MM.1S (cell line): ENCODE data around the gene SNX8.

ENCODE experiments used
- DNase-seq: peaks from one replicate; pipeline ENCODE4 v3.0.0-alpha.2; 2015
- H2AFZ ChIP-seq: fragments of 300-600 bp; sonication (generic); 2 replicates; pipeline ENCODE4 v1.6.0; 2016; ENCODE audit warnings: antibody characterized with exemption, low read length
- H3F3A ChIP-seq: fragments of 300-600 bp; sonication (generic); 2 replicates; pipeline ENCODE4 v1.6.1; 2016; ENCODE audit warnings: mild to moderate bottlenecking, antibody characterized with exemption, low read length, moderate library complexity, mixed read lengths; ENCODE audit not compliant: insufficient read depth
- H3K27ac ChIP-seq: fragments of 300-600 bp; sonication (generic); 2 replicates; pipeline ENCODE4 v1.5.1; 2016; ENCODE audit warnings: mild to moderate bottlenecking, low read length
- H3K27me3 ChIP-seq: fragments of 300-600 bp; sonication (generic); replicated peaks from 2 replicates; pipeline ENCODE4 v1.6.0; 2016; ENCODE audit warnings: low read length; ENCODE audit not compliant: insufficient read depth
- H3K36me3 ChIP-seq: fragments of 300-600 bp; sonication (generic); replicated peaks from 2 replicates; pipeline ENCODE4 v1.6.1; 2016; ENCODE audit warnings: mild to moderate bottlenecking, low read length, mixed read lengths; ENCODE audit not compliant: insufficient read depth
- H3K4me1 ChIP-seq: fragments of 300-600 bp; sonication (generic); 2 replicates; pipeline ENCODE4 v1.6.1; 2016; ENCODE audit warnings: low read length, mixed read lengths
- H3K4me2 ChIP-seq: fragments of 300-600 bp; sonication (generic); 2 replicates; pipeline ENCODE4 v1.6.0; 2016; ENCODE audit warnings: low read depth, low read length
- H3K4me3 ChIP-seq: fragments of 300-600 bp; sonication (generic); 2 replicates; pipeline ENCODE4 v1.5.1; 2016; ENCODE audit warnings: low read length, mixed read lengths
- H3K79me2 ChIP-seq: fragments of 300-600 bp; sonication (generic); 2 replicates; pipeline ENCODE4 v1.6.1; 2016; ENCODE audit warnings: mixed run types, low read length, mixed read lengths
- H3K9ac ChIP-seq: fragments of 300-600 bp; sonication (generic); 2 replicates; pipeline ENCODE4 v1.6.1; 2016; ENCODE audit warnings: low read length, mixed read lengths
- H3K9me2 ChIP-seq: fragments of 300-600 bp; sonication (generic); replicated peaks from 2 replicates; pipeline ENCODE4 v1.6.1; 2016; ENCODE audit warnings: mild to moderate bottlenecking, low read length, mixed read lengths; ENCODE audit not compliant: insufficient read depth
- H3K9me3 ChIP-seq: fragments of 300-600 bp; sonication (generic); replicated peaks from 2 replicates; pipeline ENCODE4 v1.6.1; 2016; ENCODE audit warnings: mild to moderate bottlenecking, low read length, mixed read lengths; ENCODE audit not compliant: insufficient read depth
- H4K20me1 ChIP-seq: fragments of 300-600 bp; sonication (generic); 2 replicates; pipeline ENCODE4 v1.6.1; 2016; ENCODE audit warnings: mild to moderate bottlenecking, low read length, moderate library complexity, mixed read lengths; ENCODE audit not compliant: insufficient read depth
- EZH2 ChIP-seq: fragments of 300-600 bp; sonication (generic); optimal IDR thresholded peaks from 2 replicates; pipeline ENCODE3; 2017; ENCODE audit warnings: low read depth, mild to moderate bottlenecking, antibody characterized with exemption, low read length, mixed read lengths
- EZH2phosphoT487 ChIP-seq: fragments of 300-600 bp; sonication (generic); IDR thresholded peaks from 2 replicates; pipeline ENCODE4 v1.6.1; 2018; ENCODE audit warnings: antibody characterized with exemption, low read length
- TF ChIP-seq, protein P1 (sequence below): fragments of 300-600 bp; sonication (generic); IDR thresholded peaks from 2 replicates; pipeline ENCODE4 v1.5.1; 2016; ENCODE audit warnings: antibody characterized with exemption, low read length, mixed read lengths

The SNX8 gene

DNA sequence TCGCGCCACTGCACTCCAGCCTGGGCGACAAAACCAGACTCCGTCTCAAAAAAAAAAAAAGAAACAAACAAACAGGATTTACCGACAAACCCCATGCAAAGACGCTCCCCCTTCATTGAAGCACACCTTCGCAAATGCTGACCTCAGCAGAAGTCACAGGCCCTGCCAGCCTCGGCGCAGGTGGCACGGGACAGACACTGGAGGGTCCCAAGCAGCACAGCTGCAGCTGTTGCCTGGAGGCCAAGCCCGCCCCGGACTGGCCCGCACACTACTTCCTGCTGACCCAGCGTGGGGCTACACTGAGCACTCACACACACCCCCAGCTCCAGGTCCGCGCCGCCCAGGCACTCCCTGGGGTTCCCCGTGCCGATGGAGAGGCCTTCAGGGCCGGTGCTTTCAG is 31.2 kb downstream of the SNX8 start:
- H3K4me1 ChIP-seq, result no peaks in the 10 kb centered on the region
- no peaks in the 10 kb centered on the region for H4K20me1 ChIP-seq
- DNase-seq, result no peak
- 0 out of 2 replicates have a peak, but pooled peaks cover 2% of the 10 kb centered on the region for H3K79me2 ChIP-seq
- H3K4me2 ChIP-seq, result no peak overlapping the region
- no peaks in the 10 kb centered on the region for H3K9me3 ChIP-seq
- H3K9me2 ChIP-seq, result no peaks in the 10 kb centered on the region
- H2AFZ ChIP-seq, result no peak overlapping the region
- H3K4me3 ChIP-seq, result no peak overlapping the region
- H3K9ac ChIP-seq, result no peak overlapping the region
- H3K36me3 ChIP-seq, result no peaks in the 10 kb centered on the region
- H3K27me3 ChIP-seq, result no peaks in the 10 kb centered on the region
- H3F3A ChIP-seq, result no peaks in the 10 kb centered on the region
- TF ChIP-seq, protein P1, sequence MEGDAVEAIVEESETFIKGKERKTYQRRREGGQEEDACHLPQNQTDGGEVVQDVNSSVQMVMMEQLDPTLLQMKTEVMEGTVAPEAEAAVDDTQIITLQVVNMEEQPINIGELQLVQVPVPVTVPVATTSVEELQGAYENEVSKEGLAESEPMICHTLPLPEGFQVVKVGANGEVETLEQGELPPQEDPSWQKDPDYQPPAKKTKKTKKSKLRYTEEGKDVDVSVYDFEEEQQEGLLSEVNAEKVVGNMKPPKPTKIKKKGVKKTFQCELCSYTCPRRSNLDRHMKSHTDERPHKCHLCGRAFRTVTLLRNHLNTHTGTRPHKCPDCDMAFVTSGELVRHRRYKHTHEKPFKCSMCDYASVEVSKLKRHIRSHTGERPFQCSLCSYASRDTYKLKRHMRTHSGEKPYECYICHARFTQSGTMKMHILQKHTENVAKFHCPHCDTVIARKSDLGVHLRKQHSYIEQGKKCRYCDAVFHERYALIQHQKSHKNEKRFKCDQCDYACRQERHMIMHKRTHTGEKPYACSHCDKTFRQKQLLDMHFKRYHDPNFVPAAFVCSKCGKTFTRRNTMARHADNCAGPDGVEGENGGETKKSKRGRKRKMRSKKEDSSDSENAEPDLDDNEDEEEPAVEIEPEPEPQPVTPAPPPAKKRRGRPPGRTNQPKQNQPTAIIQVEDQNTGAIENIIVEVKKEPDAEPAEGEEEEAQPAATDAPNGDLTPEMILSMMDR, result no peak
- TF ChIP-seq EZH2 (no peak), EZH2phosphoT487 (no peak)
- no peak overlapping the region for H3K27ac ChIP-seq

GRCh38 chr7:2282185-2282751 is 32.0 kb downstream of the SNX8 start:
- Histone ChIP-seq H3K4me2 (no peak overlapping the region), H3K9ac (no peak overlapping the region)

DNA sequence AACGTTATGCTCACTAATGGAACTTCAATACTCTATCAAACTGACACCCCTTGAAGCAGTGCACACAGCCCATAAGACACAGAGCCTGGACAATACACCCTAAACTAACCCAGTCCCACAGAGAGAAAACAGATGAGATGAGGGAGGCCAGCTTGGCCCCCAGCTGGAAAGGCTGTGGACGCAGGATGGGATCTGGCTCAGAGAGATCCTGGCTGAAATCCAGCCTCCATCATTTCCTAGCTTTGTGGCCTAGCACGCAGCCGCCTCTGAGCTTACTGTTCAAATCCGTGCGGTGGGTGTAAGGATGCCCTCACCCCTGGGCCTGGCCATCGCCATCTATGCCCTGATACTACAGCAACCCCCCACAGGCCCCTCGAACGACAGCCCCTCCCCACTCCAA is 32.7 kb downstream of the SNX8 start:
- Histone ChIP-seq H3K36me3 (no peaks in the 10 kb centered on the region), H3K27me3 (no peaks in the 10 kb centered on the region), H3K9me2 (no peaks in the 10 kb centered on the region), H3F3A (no peaks in the 10 kb centered on the region), H4K20me1 (no peaks in the 10 kb centered on the region), H3K4me2 (no peak overlapping the region), H2AFZ (no peak overlapping the region), H3K4me1 (no peaks in the 10 kb centered on the region), H3K9ac (no peak overlapping the region), H3K4me3 (no peak overlapping the region), H3K79me2 (0 out of 2 replicates have a peak, but pooled peaks cover 2% of the 10 kb centered on the region), H3K27ac (no peak overlapping the region), H3K9me3 (no peaks in the 10 kb centered on the region)
- DNase-seq, result no peak
- no peak for TF ChIP-seq EZH2
- TF ChIP-seq, protein P1, result no peak
- TF ChIP-seq EZH2phosphoT487, result no peak

More at GRCh38 chr7:2282185-2282751, 32.0 kb downstream of the SNX8 start:
- H3K9me3 ChIP-seq, result no peaks in the 10 kb centered on the region
- no peaks in the 10 kb centered on the region for H3K27me3 ChIP-seq
- no peak overlapping the region for H3K4me3 ChIP-seq
- no peaks in the 10 kb centered on the region for H3K9me2 ChIP-seq
- H3K27ac ChIP-seq, result no peak overlapping the region
- no peaks in the 10 kb centered on the region for H4K20me1 ChIP-seq
- no peaks in the 10 kb centered on the region for H3F3A ChIP-seq
- H2AFZ ChIP-seq, result no peak overlapping the region
- no peaks in the 10 kb centered on the region for H3K36me3 ChIP-seq
- H3K4me1 ChIP-seq, result no peaks in the 10 kb centered on the region
- no peak for DNase-seq
- no peak for TF ChIP-seq EZH2phosphoT487
- TF ChIP-seq, protein P1, result no peak
- TF ChIP-seq EZH2, result no peak
- H3K79me2 ChIP-seq, result 0 out of 2 replicates have a peak, but pooled peaks cover 2% of the 10 kb centered on the region
